Measurements from ENCODE around the gene LRRC45. TPM values are rescaled to one million over a fixed set of nuclear protein-coding genes. Genes with fewer than 3 reads are reported as not detected.

Gene LRRC45
- total and polyA plus RNA-seq, 9 of the 15 experiments (the other 6 are each of a cell fraction or from before 2014, with no cell fraction given), result 3.5 to 21.5 (median 11.2) TPM; not detected in 2

DNA sequence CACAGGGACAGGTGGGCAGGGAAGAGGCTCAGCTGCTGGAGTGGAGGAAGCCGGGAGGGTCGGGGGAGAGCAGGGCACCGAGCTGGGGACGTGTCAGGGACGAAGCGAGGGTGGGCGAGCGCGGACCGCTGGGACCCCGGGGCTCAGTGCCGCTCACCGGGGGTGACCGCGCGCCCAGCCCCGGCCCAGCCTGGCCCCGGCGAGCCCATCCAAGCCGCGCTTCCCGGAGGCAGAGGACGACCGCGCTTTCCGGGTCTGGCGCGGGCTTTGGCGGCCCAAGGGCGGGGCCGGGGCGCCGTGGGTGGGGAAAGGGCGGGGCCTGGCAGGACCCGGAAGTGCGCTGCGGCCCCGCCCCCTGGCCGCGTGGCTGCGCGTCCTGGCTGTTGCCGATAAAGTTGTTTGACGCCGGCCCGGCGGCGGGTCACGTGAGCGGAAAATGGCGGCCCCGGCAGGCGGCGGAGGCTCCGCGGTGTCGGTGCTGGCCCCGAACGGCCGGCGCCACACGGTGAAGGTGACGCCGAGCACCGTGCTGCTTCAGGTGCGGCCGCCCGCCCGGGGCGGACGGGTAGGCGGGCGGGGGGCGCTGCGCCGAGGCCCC lies 45.8 kb upstream of the LRRC45 start, which contains the start of gene ASPSCR1 (continued):
- TF ChIP-seq, protein P1, sequence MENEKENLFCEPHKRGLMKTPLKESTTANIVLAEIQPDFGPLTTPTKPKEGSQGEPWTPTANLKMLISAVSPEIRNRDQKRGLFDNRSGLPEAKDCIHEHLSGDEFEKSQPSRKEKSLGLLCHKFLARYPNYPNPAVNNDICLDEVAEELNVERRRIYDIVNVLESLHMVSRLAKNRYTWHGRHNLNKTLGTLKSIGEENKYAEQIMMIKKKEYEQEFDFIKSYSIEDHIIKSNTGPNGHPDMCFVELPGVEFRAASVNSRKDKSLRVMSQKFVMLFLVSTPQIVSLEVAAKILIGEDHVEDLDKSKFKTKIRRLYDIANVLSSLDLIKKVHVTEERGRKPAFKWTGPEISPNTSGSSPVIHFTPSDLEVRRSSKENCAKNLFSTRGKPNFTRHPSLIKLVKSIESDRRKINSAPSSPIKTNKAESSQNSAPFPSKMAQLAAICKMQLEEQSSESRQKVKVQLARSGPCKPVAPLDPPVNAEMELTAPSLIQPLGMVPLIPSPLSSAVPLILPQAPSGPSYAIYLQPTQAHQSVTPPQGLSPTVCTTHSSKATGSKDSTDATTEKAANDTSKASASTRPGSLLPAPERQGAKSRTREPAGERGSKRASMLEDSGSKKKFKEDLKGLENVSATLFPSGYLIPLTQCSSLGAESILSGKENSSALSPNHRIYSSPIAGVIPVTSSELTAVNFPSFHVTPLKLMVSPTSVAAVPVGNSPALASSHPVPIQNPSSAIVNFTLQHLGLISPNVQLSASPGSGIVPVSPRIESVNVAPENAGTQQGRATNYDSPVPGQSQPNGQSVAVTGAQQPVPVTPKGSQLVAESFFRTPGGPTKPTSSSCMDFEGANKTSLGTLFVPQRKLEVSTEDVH (IDR thresholded peaks at IDR 0.05; ENCODE audit: low read depth, partially characterized antibody), result no peak
- peak; percentile 99 for TF ChIP-seq RBBP5 (IDR thresholded peaks at IDR 0.05; ENCODE audit: borderline replicate concordance, insufficient read depth, low read length, poor library complexity, severe bottlenecking)
- TF ChIP-seq HNRNPL (IDR thresholded peaks at IDR 0.05; ENCODE audit: low read depth, low read length), result 0 out of 2 replicates have a peak, but pooled peaks have one; percentile 25
- peak; percentile 100 for TF ChIP-seq ELF1 (tag; IDR thresholded peaks at IDR 0.05)
- TF ChIP-seq YY1 (IDR thresholded peaks at IDR 0.05; ENCODE audit: borderline replicate concordance in 1 of 3, control insufficient read depth in 1 of 3, extremely low read depth in 1 of 3, insufficient read depth in 3 of 3, insufficient read length in 1 of 3, insufficient replicate concordance in 2 of 3, low read depth in 1 of 3, low read length in 2 of 3), result peak; percentile 85 to 97 (median 97)
- TF ChIP-seq ZBTB1 (CRISPR knock-in tag; IDR thresholded peaks at IDR 0.05; ENCODE audit: borderline replicate concordance, low read depth), result peak; percentile 52; the same call in 1 of the 2 replicates
- peak; percentile 90 for TF ChIP-seq HMGN3 (IDR thresholded peaks at IDR 0.05; ENCODE audit: borderline replicate concordance, extremely low read depth, insufficient read length, low read depth, low read length)
- 0 out of 2 replicates have a peak, but pooled peaks have one; percentile 65 for TF ChIP-seq NR2C2 (CRISPR knock-in tag; IDR thresholded peaks at IDR 0.05)
- TF ChIP-seq NR2C2 (tag; IDR thresholded peaks at IDR 0.05), result peak; percentile 87
- TF ChIP-seq MXI1 (IDR thresholded peaks at IDR 0.05; ENCODE audit: low read depth, low read length), result peak; percentile 74
- TF ChIP-seq, protein P2, sequence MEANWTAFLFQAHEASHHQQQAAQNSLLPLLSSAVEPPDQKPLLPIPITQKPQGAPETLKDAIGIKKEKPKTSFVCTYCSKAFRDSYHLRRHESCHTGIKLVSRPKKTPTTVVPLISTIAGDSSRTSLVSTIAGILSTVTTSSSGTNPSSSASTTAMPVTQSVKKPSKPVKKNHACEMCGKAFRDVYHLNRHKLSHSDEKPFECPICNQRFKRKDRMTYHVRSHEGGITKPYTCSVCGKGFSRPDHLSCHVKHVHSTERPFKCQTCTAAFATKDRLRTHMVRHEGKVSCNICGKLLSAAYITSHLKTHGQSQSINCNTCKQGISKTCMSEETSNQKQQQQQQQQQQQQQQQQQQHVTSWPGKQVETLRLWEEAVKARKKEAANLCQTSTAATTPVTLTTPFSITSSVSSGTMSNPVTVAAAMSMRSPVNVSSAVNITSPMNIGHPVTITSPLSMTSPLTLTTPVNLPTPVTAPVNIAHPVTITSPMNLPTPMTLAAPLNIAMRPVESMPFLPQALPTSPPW (CRISPR knock-in tag; IDR thresholded peaks at IDR 0.05), result peak; percentile 89
- TF ChIP-seq, protein P3, sequence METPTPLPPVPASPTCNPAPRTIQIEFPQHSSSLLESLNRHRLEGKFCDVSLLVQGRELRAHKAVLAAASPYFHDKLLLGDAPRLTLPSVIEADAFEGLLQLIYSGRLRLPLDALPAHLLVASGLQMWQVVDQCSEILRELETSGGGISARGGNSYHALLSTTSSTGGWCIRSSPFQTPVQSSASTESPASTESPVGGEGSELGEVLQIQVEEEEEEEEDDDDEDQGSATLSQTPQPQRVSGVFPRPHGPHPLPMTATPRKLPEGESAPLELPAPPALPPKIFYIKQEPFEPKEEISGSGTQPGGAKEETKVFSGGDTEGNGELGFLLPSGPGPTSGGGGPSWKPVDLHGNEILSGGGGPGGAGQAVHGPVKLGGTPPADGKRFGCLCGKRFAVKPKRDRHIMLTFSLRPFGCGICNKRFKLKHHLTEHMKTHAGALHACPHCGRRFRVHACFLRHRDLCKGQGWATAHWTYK (CRISPR knock-in tag; IDR thresholded peaks at IDR 0.05), result peak; percentile 12; the same call in 1 of the 2 replicates
- TF ChIP-seq ZNF583 (CRISPR knock-in tag; IDR thresholded peaks at IDR 0.05), result peak; percentile 53; the same call in 1 of the 2 replicates
- 0 out of 2 replicates have a peak, but pooled peaks have one; percentile 15 for TF ChIP-seq NR3C1 (CRISPR knock-in tag; IDR thresholded peaks at IDR 0.05)
- peak; percentile 15 for TF ChIP-seq HNRNPK (IDR thresholded peaks at IDR 0.05; ENCODE audit: low read depth, low read length, poor library complexity, severe bottlenecking)
- TF ChIP-seq EP300 (IDR thresholded peaks at IDR 0.05; ENCODE audit: low read length), result peak; percentile 49; the same call in 1 of the 2 replicates
- peak; percentile 69 to 94 for TF ChIP-seq E2F6 (IDR thresholded peaks at IDR 0.05; ENCODE audit: borderline replicate concordance in 1 of 2, extremely low read depth in 1 of 2, insufficient read depth in 1 of 2, insufficient read length in 1 of 2, low read depth in 1 of 2, low read length in 1 of 2, poor library complexity in 1 of 2, severe bottlenecking in 1 of 2)
- TF ChIP-seq ZFPM2 (CRISPR knock-in tag; IDR thresholded peaks at IDR 0.05), result 0 out of 2 replicates have a peak, but pooled peaks have one; percentile 32
- peak; percentile 50 for TF ChIP-seq CBFA2T2 (conservative IDR thresholded peaks at IDR 0.05)
